Keratinocyte (primary cell): Measurements from ENCODE around the gene JAKMIP2.

ENCODE experiments used
- CTCF ChIP-seq, 3 experiments: IDR thresholded peaks in 1 of 3; conservative IDR thresholded peaks in 1 of 3; optimal IDR thresholded peaks in 1 of 3; 2 replicates in 2 of 3; 3 replicates in 1 of 3; pipeline versions ENCODE3 to v1.5.1; 2011; ENCODE audit warnings: low read length in 3 of 3, mild to moderate bottlenecking in 3 of 3, moderate library complexity in 2 of 3, control low read depth in 1 of 3, inconsistent platforms in 1 of 3; ENCODE audit not compliant: insufficient read depth in 2 of 3; ENCODE audit errors: extremely low read depth in 1 of 3
- EZH2 ChIP-seq: IDR thresholded peaks from one replicate; pipeline ENCODE4 v1.6.1; 2012; ENCODE audit warnings: inconsistent platforms, mild to moderate bottlenecking, low read length, moderate library complexity

GRCh38 chr5:147743678-147744374 is 38.7 kb downstream of the JAKMIP2 start:
- TF ChIP-seq CTCF (optimal IDR thresholded peaks at IDR 0.05 in 1 of 3, IDR thresholded peaks at IDR 0.05 in 1 of 3, conservative IDR thresholded peaks at IDR 0.05 in 1 of 3; ENCODE audit: extremely low read depth in 1 of 3, insufficient read depth in 2 of 3, low read length in 3 of 3) (no peak), EZH2 (no peak)
